NCI-H2196 (cell line): ENCODE measurements around the gene TSHZ2.
A peak's percentile ranks its signal among the peaks of the same experiment; 100 is the strongest.
"Not testable (repeated sequence)": the region's sequence is repeated elsewhere in the genome, so short reads cannot be mapped to it uniquely, and the experiment has no call there.

Source experiments
- DNase-seq: peaks from one replicate; lab custom pipeline; 2025; ENCODE audit not compliant: unreplicated experiment; lab: John Stamatoyannopoulos, UW

Gene TSHZ2

DNA sequence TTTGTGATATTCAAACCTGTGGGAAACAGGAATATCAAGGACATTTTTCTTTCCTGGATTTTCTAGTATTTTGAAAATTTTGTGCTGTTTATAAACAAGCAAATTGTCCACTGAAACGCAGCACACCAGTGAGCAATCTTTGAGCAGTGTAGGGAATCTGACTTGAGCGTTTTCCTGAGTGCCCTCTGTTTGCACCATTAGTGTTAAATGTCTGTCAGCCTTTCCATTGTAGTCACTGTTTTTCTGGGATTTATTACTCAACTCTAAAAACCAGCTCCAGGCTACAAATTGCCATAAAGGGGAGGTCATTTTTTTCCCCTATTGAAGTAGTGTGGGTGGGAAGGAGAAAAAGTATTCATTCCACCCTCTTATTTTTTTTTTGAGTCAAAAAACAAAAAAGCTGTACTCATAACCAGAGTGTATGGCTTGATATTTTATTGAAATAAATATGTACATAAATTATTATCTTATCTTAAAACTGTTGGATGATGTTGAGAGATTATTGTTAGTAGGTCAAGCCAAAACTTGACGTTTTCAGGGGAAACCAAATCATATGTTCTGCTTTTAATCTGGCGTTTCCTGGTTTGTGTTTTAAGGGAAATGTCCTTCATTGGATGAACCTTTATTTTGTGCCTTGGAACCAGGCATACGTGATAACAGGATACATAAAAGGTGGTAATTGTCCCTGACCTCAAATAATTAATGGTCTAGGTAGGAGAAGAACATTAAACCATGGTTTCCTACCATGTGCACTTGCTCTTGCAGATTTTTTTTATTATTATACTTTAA, 51.8 kb downstream of the TSHZ2 start:
- DNase-seq = no peak

DNA sequence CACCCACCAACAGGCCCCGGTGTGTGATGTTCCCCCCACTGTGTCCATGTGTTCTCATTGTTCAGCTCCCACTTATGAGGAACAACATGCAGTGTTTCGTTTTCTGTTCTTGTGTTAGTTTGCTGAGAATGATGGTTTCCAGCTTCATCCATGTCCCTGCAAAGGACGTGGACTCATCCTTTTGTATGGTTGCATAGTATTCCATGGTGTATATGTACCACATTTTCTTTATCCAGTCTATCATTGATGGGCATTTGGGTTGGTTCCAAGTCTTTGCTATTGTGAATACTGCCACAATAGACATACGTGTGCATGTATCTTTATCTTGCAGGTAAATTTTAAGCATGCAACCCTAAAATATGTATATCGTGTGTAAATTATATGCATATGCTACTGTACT, 52.5 kb downstream of the TSHZ2 start:
- not testable (repeated sequence) for DNase-seq

DNA sequence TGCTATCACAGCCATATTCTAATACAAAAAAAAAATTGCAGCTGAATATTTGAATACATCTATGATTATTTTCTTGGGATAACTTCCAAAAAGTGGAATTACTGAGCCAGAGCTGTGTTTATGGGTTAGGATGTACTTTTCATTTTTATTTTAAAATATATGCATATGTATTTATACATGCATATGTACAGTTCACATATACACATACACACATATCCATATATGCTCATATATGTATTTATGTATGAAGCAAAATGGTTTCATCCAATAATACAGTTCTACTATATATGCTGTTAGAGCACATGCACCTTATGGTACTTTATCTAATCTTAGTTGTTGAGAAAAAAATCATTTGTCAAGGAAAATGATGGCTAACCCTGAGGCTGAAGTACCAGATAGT, 54.9 kb downstream of the TSHZ2 start:
- no peak for DNase-seq

DNA sequence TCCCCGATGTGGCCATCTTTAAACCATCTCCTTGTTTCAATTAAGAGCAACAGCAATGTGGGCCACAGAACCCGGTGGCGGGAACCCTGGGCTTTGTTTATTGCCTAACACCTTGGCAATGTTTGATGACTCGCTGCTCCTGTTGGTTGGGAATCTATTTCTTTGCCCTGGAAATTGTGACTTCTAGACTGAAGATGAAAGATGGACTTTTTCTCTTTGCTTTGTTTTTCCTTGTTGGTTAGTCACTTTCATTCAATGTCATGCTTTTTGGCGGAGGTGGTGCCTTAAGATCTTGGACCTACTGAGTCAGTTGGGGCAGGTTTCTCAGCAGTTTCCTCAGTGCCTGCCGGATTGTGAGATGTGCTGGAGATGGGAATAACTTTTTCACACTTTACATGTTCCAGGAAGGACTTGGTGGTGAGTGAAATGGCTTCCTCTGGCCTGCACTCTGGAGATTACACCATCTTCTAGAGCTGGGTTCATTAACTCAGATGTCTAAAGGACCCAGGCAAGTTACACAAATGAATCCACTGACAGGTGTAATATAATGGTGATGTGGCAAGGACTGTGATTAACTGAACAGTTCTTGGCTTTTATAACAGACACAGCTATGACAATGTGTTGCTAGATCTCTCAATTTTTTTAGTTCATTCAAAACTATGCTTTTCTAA, 56.3 kb downstream of the TSHZ2 start:
- DNase-seq = no peak

DNA sequence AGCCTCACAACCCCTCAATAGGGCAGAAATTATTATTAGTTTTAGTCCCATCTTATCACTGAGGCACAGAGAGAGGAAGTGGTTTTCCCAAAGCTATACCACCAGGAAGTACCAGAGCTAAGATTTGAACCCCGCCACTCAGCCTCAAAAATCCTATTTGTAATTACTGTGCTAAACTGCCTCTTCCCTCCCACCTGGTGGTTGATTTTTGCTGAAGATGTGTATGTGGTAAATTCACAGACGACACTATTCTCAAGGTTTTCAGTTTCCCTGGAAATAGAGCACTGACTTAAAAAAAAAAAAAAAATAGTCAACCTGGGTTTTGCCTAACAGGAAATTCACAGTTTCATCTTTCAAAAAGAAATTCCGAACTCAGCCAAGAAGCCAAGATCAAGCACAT, 57.9 kb downstream of the TSHZ2 start:
- no peak for DNase-seq

DNA sequence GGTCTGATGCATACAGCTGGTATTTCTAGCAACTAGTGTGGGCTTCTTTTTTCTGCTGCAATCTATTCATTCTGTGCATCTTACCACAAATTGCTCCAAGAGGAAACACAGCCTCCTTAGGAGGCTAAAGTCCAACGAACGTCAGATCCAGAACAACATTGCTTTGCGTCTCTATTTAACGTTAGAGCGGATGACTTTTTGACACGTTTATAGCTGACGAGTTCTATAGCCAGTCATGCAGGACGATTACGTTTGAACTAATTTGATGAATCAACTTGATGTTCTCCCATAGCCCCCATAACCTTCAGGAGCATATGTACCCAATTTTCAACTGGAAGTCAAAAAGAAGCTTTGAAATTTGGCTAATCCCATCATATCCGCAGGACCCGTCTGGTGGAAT, 59.9 kb downstream of the TSHZ2 start:
- DNase-seq = no peak

DNA sequence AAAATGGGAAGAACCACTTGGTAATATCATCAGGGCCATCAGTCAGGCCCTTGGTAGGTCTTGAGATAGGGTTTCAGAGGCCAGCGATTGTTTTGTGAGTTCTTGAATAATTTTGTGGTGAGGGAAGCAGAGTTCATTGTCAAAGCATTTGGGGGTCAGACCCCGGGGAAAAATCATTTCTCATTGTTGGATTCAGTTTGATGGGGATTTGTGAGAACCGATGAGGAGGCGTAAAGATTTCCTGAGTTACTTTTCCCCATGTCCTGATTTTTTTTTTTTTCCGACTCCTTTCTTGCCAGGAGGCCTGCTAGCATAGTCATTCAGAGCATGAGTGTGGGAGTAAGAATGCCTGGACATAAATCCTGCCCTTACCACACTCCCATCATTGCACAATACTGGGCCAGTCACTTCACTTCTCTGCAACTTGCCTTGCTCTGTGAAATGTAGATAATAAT, 60.3 kb downstream of the TSHZ2 start:
- no peak for DNase-seq

DNA sequence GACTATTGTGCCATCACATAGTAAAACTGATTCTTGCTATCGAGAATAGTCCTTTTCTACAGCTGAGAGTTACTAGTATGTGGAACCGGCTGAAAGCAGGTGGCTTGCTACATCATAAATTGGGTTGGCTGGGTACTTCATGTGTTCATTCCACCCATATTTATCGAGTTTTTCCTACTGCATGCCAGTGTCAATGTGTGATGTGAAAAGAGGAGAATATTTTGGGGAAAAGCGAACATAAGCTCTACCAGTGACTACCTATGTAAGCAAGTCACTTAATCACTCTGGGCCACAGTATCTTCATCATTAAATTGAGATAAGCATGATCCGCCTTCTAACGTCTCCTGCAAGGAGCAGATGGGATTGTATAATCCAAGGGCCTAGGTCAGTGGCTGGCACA, 61.0 kb downstream of the TSHZ2 start:
- DNase-seq = no peak

DNA sequence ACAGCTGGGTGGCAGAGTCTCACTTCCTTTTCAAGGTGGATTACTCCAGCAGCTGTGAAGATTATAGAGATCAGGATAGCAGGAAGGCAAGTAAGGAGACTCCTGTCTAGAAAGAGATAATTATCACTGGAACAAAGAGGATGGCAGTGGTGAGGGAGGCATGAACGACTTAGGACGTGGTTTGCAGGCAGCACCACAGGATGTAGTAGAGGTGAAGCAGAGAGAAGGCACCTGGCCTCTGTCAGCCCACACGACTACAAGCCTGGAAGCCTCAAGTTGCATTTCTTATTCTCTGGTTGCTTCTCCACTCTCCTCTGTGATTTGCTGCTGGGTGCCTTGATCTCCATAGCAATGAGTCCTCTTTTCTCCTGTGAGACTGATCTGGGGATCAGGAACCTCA, 62.7 kb downstream of the TSHZ2 start:
- DNase-seq = peak; percentile 26

DNA sequence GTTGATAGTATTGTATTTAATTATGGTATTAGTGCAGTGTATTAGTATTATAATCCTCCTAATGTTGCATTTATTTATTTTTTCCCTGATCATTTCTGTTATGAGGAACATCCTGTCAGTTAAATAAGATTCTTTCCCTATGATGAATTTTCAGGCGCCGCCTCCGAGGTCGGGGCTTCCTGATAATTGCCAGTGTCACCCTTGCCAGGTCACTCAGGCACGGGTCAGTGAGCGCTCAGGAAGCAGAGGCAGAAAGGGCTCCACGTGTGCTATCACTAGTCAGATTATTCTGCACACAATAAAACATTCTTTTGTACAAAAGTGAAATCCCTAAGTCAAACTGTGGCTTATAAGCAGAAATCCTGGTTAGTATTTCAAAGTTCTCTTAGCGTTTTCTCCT, 64.8 kb downstream of the TSHZ2 start:
- DNase-seq = peak; percentile 61

DNA sequence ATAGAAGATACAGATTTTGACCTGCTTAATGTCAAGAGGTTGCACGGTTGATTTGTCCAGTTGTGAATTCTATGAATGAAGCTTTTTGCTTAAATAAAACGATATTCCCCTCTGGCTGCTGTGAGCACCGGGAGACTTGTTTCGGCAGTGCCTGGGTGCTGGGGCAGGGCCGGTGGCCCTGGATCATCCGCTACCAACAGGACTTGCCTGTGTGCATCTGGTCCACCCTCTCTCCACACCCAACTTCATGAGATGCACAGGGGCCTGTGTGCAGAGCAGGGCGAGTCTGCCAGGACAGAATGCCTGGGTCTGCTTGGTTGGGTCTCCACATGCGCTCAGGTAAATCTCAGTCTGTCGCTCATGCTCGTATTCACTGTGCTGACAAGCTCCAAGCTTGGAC, 65.5 kb downstream of the TSHZ2 start:
- no peak for DNase-seq

DNA sequence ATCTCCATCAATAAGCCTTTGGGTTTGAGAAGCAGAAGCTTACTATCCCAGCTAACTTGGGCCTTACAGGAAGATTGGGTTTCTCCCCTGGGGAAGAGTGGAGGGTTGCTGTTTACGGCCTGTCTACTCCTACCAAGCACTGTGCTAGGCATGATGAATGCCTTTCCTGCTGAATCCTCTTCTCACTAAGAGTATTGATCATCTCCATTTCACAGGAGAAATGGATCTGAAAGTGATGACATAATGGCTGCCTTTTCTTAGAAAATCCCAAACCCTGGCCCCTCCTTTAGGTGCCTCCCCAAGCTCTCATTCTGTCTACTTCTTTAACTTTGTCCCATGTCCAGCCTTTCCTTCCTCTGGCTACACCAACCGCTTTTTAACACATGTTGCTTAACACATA, 66.1 kb downstream of the TSHZ2 start:
- no peak for DNase-seq

DNA sequence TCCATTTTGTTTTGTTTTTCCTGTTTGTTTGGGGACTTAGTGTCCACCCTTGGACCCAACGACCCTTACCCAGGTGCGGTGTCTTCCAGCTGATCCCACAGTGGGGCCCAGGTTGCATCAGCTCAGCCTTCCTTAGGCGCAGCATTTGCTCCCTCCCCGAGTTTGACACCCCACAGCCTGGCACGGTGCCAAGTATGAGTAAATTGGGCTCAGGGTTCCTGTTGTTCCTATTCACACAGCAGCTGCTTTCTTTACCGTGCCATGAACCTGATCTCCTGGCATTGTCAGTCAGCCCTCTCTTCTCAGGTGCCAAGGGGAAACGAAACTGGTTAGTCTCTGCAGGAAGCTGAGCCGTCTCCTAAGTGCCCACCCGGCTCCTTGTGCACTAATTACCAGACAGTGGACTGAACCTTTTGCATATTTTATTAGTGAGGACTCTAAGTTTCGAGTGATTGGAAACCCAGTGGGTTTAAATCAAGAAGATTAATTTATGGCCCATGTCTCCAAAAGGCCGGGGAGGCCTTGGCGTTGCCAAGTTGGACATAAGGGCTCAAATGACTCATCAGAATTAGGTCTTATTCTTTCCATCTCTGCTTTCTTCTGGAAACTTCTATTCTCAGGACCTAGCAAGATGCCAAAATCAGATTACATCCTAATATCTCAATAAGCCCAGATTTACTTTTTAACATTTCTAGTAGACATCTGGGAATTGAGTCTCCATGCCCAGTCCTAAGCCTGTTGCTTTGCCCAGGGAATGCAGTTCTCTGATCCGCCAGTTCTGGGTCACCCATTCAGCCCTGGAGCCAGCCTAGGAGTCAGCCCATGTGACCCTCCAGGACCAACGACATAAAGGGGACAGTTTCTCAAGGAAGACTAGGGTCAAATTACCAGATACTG, 68.8 kb downstream of the TSHZ2 start:
- DNase-seq = peak; percentile 97

DNA sequence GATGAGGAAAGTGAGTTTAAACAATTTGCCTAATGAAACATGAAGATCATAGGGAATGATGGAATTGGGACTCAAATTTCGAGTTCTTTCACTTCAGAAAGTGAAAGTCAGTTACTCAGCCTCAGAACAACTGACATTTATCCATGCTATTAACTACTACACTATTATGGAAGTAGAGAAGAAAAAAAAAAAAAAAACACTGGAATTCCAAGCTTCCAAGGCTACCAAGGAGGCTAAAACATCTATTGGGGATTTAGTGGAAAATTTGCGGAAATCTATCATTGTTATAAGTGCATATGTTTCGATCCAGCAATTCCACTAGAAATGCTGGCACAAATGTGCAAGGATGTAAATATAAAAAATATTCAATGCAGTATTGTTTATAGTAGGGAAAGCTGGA, 70.4 kb downstream of the TSHZ2 start:
- DNase-seq = no peak

DNA sequence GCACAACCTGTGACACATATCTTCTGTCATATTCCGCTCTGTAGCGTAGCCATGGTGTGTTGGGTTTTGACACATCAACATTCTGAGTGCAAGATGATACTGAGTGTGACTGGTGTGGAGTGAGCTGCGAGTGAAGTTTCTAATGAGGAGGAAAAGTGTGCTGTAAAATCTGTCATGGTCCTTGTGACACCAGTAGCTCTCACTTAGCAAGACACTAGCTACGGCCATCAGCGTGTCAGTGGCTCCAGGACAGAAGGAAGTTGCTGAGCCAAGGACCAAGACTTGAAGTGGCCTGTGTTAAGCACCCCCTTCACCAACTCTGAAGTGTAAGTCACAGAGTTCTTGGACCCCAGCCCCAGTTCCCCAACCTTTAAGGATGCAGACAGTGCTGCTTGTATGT, 72.1 kb downstream of the TSHZ2 start:
- DNase-seq = no peak

DNA sequence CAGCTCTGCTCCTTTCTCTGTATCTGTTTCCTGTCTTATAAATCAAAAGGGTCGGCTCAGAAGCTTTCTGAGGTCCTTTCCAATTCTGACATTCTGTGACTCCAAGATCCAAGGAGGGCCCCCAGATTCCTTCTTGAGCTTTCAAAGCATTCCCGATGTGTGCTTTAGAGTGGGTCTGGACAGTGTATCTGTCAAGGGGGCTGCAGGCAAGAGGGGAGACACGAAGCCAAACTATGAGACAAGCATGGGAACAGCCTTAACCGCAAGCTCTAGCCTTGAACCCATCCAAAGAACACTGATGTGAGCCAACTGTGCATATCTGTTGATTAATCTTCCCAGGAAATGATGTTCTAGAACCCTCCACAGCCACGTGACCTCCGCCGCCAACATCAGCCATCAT, 73.8 kb downstream of the TSHZ2 start:
- no peak for DNase-seq

DNA sequence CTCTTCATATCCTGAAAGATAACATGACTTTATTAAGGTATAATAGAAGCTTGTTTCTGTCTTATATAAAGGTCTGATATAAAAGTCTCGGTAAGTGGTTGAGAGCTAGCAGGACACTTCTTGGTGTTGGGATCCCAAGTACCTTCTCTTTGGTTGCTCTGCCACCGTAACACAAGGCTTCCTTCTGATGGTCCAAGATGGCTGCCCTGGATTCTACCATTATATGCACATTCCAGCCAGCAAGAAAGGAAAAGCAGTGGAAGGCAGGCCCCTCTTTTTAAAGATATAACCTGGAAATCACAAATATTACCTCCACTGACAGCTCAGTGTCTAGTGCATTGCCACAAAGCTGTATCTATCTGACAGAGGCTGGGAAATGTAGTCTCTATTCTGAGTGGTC, 75.0 kb downstream of the TSHZ2 start:
- no peak for DNase-seq

DNA sequence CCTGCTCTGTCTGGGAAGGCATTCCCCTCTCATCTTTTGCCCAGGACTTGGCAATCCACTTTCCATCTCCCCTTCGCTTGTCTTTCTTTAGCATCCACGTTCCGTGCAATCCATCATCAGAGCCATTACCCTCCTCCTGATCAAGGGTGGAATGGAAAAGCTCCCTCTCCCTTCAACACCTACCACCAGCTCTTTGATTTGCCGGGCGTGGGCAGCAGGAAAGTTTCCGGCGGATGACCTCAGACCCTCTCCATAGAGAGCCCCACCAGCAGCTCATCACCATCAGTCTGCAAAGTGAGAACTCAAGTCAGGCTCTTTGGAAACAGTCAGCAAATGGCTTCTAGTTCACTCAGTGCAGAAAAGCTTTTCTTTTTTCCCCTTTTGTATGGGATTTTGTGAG, 76.2 kb downstream of the TSHZ2 start:
- DNase-seq = no peak

DNA sequence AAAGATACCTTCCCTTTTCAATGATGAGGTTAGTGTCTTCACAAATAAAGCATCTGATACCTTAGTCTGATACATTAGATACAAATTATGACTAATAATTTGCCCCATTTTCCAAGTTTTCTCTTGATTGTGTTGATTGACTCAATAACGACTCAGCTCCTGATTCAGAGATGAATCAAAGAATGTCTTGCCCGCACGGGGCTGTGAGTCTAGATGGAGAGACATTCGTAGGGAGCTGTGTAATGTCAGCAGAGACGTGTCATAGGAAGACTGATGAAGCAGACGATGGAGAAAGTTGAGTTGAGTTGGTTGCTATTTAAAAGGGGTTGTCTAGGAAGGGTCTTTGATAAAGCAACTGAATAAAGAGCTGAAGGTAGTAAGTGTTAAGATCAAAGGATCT, 78.2 kb downstream of the TSHZ2 start:
- no peak for DNase-seq

DNA sequence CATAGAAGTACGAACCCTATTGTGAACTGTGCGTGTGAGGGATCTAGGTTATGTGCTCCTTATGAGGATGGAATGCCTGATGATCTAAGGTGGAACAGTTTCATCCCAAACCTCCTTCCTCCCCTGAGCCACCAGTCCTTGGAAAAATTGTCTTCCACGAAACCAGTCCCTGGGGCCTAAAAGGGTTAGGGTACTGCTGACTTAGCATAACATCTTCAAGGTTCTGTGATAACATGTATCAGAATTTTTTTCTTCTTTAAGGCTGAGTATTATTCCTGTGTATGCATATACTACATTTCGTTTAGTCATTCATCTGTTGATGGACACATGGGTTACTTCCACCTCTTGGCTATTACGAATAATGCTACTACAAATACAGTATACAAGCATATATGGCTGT, 80.2 kb downstream of the TSHZ2 start:
- no peak for DNase-seq

DNA sequence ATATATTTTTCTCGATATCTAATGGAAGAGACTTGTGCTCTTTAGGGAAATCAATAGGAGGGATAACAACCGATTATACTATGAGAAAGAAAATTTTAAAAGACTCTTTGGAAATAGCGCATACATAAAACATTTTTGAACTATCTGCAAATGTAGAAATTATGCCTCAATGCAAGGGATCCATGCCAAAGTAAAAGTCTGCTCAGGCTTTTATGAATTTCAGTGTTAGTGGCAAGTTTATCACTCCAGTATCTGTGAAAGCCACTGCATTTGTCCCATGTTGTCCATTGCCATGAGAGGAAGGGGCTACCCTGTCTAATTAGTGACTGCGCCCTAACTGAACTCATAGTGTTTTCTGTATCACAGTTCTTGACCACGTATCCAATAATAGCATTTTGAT, 81.4 kb downstream of the TSHZ2 start:
- DNase-seq = no peak
